HFF-Myc (cell line): Measurements from ENCODE around the gene RPAP3.
A peak's percentile ranks its signal among the peaks of the same experiment; 100 is the strongest.
"Not testable (repeated sequence)": the region's sequence is repeated elsewhere in the genome, so short reads cannot be mapped to it uniquely, and the experiment has no call there.

Experiments
- DNase-seq: peaks from one replicate; pipeline ENCODE4 v3.0.0-alpha.2; 2011; ENCODE audit warnings: low read depth; ENCODE audit errors: extremely low read depth
- H3K4me3 ChIP-seq: replicated peaks from 2 replicates; pipeline ENCODE4 v1.5.1; 2011; ENCODE audit warnings: low read depth, mild to moderate bottlenecking, control low read depth, low read length
- TF ChIP-seq, protein P1 (sequence below): IDR thresholded peaks from 2 replicates; pipeline ENCODE4 v1.5.1; 2012; ENCODE audit warnings: mild to moderate bottlenecking, low read depth, low read length, control low read depth; ENCODE audit errors: missing control alignments

Gene RPAP3

DNA sequence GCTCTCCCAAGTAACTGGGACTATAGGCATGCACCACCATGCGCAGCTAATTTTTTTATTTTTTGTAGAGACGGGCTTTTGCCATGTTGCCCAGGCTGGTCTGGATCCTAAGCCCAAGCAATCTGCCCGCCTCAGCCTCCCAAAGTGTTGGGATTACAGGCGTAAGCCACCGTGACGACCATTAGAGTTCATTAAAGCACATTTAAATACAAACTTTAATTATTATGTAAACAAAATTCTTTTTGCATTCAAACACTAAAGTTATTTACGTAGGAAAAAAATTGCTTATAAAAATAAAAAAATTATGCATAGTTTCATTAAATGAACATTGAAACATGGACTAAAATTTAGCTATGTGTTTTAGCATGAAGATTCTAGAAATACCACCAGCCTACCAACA is 7.2 kb downstream of the RPAP3 start:
- H3K4me3 ChIP-seq, result no peak overlapping the region
- DNase-seq, result no peak
- TF ChIP-seq, protein P1, sequence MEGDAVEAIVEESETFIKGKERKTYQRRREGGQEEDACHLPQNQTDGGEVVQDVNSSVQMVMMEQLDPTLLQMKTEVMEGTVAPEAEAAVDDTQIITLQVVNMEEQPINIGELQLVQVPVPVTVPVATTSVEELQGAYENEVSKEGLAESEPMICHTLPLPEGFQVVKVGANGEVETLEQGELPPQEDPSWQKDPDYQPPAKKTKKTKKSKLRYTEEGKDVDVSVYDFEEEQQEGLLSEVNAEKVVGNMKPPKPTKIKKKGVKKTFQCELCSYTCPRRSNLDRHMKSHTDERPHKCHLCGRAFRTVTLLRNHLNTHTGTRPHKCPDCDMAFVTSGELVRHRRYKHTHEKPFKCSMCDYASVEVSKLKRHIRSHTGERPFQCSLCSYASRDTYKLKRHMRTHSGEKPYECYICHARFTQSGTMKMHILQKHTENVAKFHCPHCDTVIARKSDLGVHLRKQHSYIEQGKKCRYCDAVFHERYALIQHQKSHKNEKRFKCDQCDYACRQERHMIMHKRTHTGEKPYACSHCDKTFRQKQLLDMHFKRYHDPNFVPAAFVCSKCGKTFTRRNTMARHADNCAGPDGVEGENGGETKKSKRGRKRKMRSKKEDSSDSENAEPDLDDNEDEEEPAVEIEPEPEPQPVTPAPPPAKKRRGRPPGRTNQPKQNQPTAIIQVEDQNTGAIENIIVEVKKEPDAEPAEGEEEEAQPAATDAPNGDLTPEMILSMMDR, result no peak

DNA sequence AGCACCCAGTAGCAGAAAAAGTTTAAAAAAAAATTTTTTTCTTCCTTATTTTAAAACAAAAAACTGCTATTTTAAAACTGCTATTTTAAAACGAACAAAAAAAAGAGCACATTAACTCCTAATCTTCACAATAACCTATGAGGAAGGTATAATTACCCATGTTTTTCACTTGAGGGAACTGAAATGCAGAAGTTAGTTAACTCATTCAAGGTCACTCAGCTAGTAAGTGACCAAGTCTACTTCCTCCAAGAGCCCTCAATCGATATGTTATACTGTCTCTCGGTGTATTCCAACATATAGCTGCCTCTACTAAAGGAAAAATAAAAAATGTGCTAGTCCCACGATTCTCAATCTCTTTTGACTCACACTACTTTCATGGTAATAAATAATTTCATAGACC is 7.8 kb downstream of the RPAP3 start:
- no peak for DNase-seq
- TF ChIP-seq, protein P1, result no peak
- no peak overlapping the region for H3K4me3 ChIP-seq

DNA sequence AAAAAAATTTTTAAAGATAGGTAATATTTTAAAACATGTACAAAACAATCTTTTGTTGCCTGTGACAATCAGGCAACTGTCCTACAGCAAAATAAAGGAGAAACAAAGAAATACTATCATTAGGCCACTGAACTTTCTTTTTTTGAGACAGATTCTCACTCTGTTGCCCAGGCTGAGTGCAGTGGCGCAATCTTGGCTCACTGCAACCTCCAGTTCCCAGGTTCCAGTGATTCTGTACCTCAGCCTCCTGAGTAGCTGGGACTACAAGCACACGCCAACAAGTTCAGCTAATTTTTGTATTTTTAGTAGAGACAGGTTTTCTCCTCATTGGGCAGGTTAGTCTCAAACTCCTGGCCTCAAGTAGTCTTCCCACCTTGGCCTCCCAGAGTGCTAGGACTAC is 16.6 kb downstream of the RPAP3 start:
- H3K4me3 ChIP-seq, result no peak overlapping the region
- TF ChIP-seq, protein P1, result no peak
- DNase-seq, result no peak

DNA sequence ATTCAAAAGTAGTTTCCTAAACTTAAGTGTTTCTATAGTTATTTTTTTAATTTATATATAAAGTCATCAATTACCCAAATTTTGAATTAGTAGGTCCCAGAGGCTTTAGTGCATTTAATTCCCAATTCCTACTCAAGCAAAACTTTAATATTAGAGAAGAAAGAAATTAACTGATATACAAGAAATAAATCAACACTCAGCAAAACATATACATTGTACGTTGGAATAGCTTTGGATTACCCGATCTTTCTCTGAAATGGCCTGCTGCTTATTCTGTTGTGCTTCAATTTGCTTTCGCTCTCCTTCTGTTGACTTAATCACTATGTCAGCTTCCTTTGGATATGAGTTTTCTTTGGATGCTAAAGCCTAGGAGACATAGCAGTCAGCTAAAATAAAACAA is 18.2 kb downstream of the RPAP3 start:
- TF ChIP-seq, protein P1, result no peak
- H3K4me3 ChIP-seq, result no peak overlapping the region
- DNase-seq, result no peak

DNA sequence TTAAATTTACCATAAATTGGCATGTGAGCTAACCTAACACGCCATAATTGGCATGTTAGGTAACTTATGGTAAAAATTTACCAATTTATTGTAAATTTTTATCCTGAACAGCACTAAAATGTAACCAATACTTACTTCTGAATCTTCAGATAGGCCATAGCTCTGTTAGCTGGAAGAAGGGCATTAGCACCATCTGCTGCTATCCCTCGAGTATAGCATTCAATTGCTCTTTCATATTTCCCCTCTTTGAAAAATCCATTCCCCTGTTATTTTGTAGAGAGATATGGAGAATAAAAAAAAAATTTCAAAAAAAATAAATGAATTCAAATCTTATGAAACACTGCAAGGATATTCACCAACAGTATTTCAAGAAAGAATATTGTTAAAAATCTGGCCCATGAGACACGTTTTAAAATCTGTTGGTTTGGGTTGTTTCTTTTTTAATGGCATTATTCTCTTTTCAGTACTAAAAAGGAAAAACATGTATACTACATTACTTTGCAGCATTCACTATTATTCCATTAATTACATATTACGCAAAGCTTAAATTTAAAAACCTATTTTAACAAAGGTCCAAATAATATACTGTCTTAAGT is 19.1 kb downstream of the RPAP3 start:
- DNase-seq, result peak; percentile 25
- TF ChIP-seq, protein P1, result peak; percentile 63
- no peak overlapping the region for H3K4me3 ChIP-seq

DNA sequence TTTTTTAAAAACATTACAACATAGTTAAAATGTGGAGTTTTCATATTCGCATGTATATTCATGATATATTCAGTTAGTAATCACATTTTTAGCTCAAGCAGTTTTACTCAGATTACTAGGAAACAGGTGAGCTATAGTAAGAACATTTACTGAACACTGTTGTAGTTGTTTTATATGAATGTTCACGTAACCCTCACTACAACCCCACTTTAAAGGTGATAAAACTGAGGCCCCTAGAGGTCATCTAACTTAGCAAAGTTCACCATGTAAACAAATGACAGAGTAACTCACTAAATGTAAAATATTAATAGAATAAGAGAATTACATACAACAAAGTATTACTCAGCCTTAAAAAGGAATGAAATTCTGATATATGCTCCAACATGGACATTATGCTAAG is 26.0 kb downstream of the RPAP3 start:
- TF ChIP-seq, protein P1, result no peak
- H3K4me3 ChIP-seq, result no peak overlapping the region
- no peak for DNase-seq

DNA sequence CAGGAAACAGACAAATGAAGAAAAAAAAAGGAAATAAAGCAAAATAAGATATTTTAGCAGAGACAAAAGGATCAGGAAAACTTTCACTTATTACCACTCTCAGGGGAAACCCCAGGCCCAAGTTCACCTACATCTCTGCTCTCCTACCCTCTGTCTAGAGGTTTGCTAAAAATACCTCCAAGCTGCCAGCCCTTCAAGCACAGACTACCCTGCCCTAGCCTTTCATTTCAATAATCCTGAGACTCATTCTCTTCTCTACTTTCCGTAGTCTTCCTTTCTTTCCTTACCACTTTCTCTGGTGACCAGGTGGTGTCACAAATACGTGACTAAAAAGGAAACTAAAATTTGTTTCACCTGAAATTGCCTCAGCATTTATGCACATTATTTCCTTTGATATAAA is 33.8 kb downstream of the RPAP3 start:
- TF ChIP-seq, protein P1, result no peak
- no peak for DNase-seq
- no peak overlapping the region for H3K4me3 ChIP-seq

DNA sequence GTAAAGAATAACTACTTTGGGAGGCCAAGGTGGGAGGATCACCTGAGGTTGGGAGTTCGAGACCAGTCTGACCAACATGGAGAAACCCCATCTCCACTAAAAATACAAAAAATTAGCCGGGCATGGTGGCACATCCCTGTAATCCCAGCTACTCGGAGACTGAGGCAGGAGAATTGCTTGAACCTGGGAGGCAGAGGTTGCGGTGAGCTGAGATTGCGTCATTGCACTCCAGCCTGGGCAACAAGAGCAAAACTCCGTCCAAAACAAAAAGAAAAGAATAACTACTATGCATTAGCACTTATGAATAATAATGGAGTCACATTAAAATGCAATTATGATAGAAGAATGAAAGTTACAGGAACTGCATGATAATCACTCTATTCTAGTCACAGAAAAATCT is 37.9 kb downstream of the RPAP3 start:
- not testable (repeated sequence) for H3K4me3 ChIP-seq

More for the DNA sequence above, 37.9 kb downstream of the RPAP3 start:
- not testable (repeated sequence) for DNase-seq
